PC-3 (cell line): ENCODE measurements around the gene THSD7A.

ENCODE experiments used
- CTCF ChIP-seq: fragments of 300-600 bp; sonication (generic); conservative IDR thresholded peaks from 2 replicates; pipeline ENCODE4 v1.5.1; 2017; ENCODE audit warnings: antibody characterized with exemption, low read depth, mild to moderate bottlenecking, low read length
- EZH2 ChIP-seq: fragments of 300-600 bp; sonication (generic); IDR thresholded peaks from one replicate; pipeline ENCODE4 v1.6.1; 2017; ENCODE audit warnings: antibody characterized with exemption, mild to moderate bottlenecking, low read length; ENCODE audit not compliant: unreplicated experiment
- EZH2phosphoT487 ChIP-seq: fragments of 300-600 bp; sonication (generic); IDR thresholded peaks from 2 replicates; pipeline ENCODE4 v1.6.1; 2018; ENCODE audit warnings: mild to moderate bottlenecking, antibody characterized with exemption, low read length, borderline replicate concordance

GRCh38 chr7:11330717-11331116, 501.3 kb downstream of the THSD7A start:
- TF ChIP-seq EZH2 = no peak
- TF ChIP-seq CTCF = no peak
- no peak for TF ChIP-seq EZH2phosphoT487
